ENCODE results near the gene ZFP69B.
"Not testable (repeated sequence)": the region's sequence is repeated elsewhere in the genome, so short reads cannot be mapped to it uniquely, and the experiment has no call there.

Gene ZFP69B

GRCh38 chr1:40435876-40436275, 14.4 kb upstream of the ZFP69B start:
- DNase-seq (ENCODE audit: low read depth): no peak

- peak; percentile 39 for DNase-seq (ENCODE audit: low read depth)
These were observed 11.8 kb upstream of the ZFP69B start for GRCh38 chr1:40438391-40439015.

- no peak for DNase-seq (ENCODE audit: low read depth)
These were observed 11.0 kb upstream of the ZFP69B start for GRCh38 chr1:40439247-40439646.

- DNase-seq (ENCODE audit: low read depth): peak; percentile 63
These were observed 390 bp downstream of the ZFP69B start for GRCh38 chr1:40450495-40451237.

- DNase-seq (ENCODE audit: low read depth): no peak
These were observed 936 bp downstream of the ZFP69B start for GRCh38 chr1:40451238-40451585.

- DNase-seq (ENCODE audit: low read depth): no peak
These were observed 4.6 kb downstream of the ZFP69B start for GRCh38 chr1:40454873-40455272.

GRCh38 chr1:40462956-40463590, 12.8 kb downstream of the ZFP69B start:
- DNase-seq (ENCODE audit: low read depth): peak; percentile 3

GRCh38 chr1:40469327-40469726, 19.1 kb downstream of the ZFP69B start:
- DNase-seq (ENCODE audit: low read depth): no peak

GRCh38 chr1:40475268-40475667, 25.0 kb downstream of the ZFP69B start:
- DNase-seq (ENCODE audit: low read depth): no peak

- peak; percentile 75 for DNase-seq (ENCODE audit: low read depth)
These were observed 26.8 kb downstream of the ZFP69B start, which contains the start of gene ZFP69 for GRCh38 chr1:40476924-40477677. Gene ZFP69 (plus strand): TSS chr1:40477290. CDS start chr1:40479362, 2,072 bp downstream.

GRCh38 chr1:40477678-40478053, 27.4 kb downstream of the ZFP69B start:
- DNase-seq (ENCODE audit: low read depth): peak; percentile 28

- peak; percentile 24 for DNase-seq (ENCODE audit: low read depth)
These were observed 28.0 kb downstream of the ZFP69B start for GRCh38 chr1:40478276-40478675.

- DNase-seq (ENCODE audit: low read depth): no peak
These were observed 28.9 kb downstream of the ZFP69B start for GRCh38 chr1:40479156-40479555.

- peak; percentile 6 for DNase-seq (ENCODE audit: low read depth)
These were observed 45.1 kb downstream of the ZFP69B start for GRCh38 chr1:40495315-40495903.

- DNase-seq (ENCODE audit: low read depth): not testable (repeated sequence)
These were observed 52.4 kb downstream of the ZFP69B start for GRCh38 chr1:40502651-40503050.

- DNase-seq (ENCODE audit: low read depth): no peak
These were observed 57.7 kb downstream of the ZFP69B start for GRCh38 chr1:40507973-40508372.

GRCh38 chr1:40508375-40509341, 58.4 kb downstream of the ZFP69B start, which contains the start of gene EXO5:
Gene EXO5 (plus strand): TSS chr1:40508767. CDS start chr1:40514545, 5,778 bp downstream.
- peak; percentile 78 for DNase-seq (ENCODE audit: low read depth)

Measured in EH (cell line).